ENCODE data around the gene AXIN1.
"Not testable (repeated sequence)": the region's sequence is repeated elsewhere in the genome, so short reads cannot be mapped to it uniquely, and the experiment has no call there.

Gene AXIN1

DNA sequence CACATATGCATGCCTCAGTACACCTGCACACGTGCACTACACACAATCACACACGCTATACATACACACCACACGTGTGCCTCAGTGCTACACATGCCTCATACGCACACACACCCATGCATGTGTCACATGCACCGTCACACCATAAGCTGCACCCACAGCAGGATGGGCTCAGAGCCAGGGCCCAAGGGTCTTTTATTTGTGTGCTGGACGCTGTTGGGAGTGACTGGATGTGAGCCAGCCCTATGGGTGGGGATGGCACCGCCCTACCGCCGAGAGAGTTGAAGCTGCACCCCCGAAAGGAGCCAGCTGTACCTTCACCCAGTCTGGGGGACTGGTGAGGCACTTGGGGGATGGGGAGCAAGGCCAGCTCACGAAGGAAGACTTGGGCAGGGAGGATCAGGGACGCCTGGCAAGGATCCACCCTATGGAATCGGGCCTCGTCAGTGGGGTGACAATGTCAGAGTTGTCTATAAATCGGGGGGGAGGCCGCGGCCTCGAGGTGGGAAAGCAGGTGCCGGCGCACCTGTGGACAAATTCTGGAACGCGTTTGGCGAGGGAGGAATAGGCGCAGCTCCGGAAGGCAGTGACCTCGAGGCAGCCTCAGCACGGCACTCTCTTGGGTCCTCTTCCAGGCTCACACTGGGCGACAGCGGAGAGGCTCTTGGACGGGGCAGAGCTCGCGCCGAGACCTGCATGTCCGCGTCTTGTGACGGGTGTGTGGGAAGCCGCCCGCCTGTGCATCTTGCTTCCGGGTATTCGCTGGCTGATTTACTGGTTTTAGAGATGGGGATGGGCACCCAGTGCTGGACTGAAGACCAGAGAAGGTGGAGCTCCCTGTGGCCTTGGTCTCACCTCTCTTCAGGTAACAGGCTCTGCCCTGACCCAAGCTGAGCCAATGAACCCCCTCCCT is 84.1 kb downstream of the AXIN1 start:
- DNase-seq (ENCODE audit: low read depth, low spot score): no peak

DNA sequence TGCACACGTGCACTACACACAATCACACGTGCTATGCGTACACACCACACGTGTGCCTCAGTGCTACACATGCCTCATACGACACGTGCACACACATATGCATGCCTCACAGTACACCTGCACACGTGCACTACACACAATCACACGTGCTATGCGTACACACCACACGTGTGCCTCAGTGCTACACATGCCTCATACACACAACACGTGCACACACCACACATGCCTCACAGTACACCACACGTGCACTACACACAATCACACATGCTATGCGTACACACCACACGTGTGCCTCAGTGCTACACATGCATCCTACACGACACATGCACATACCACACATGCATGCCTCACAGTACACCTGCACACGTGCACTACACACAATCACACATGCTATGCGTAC is 85.0 kb downstream of the AXIN1 start:
- DNase-seq (ENCODE audit: low read depth, low spot score): not testable (repeated sequence)

GRCh38 chr16:266258-267164 is 86.0 kb downstream of the AXIN1 start:
- no peak for DNase-seq (ENCODE audit: low read depth, low spot score)

DNA sequence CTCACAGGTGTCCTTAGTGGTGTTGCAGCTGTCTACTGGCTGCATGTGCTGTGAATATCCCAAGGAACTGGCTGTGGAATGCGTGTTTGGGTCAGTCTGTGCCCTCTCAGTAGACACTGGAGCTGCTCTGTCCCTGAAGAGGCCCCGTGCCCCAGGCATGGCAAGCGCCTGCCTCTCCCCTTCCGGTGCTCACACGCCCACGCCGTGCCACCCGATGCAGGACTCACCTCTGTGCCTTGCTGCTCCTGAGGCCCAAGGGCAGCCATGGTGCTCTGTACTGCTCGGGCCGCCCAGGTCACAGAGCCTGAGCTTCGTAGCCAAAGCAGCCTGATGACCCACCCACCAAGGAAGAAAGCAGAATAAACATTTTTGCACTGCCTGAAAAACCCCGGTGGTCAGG is 86.8 kb downstream of the AXIN1 start:
- DNase-seq (ENCODE audit: low read depth, low spot score): no peak

GRCh38 chr16:265002-265529 is 87.5 kb downstream of the AXIN1 start:
- no peak for DNase-seq (ENCODE audit: low read depth, low spot score)

DNA sequence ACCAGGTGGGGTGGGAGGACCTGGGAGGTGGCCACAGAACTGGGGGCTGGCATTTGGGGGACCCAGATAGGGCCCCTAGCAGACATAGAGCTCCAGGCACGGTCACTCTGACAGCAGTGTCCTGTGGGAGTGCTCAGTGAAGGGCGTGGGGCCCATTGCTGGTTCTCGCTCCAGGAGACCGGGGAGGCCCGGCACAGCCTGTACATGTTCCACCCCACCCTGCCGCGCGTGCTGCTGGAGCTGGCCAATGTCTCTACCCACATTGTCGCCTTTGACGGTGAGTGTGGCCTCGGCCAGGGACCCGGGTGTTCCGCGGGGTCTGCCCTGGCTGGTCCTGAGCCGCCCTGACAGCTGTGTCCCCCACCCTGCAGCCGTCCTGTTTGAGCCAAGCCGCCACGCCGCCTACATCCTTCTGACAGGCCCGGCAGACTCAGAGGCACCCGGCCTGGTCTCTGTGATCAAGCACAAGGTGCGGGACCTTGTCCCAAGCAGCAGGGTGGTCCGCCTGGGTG is 88.0 kb downstream of the AXIN1 start:
- no peak for DNase-seq (ENCODE audit: low read depth, low spot score)

- DNase-seq (ENCODE audit: low read depth, low spot score): no peak
Measured at GRCh38 chr16:263944-264343, 88.6 kb downstream of the AXIN1 start.

- no peak for DNase-seq (ENCODE audit: low read depth, low spot score)
Measured at GRCh38 chr16:263182-263774, 89.2 kb downstream of the AXIN1 start.

DNA sequence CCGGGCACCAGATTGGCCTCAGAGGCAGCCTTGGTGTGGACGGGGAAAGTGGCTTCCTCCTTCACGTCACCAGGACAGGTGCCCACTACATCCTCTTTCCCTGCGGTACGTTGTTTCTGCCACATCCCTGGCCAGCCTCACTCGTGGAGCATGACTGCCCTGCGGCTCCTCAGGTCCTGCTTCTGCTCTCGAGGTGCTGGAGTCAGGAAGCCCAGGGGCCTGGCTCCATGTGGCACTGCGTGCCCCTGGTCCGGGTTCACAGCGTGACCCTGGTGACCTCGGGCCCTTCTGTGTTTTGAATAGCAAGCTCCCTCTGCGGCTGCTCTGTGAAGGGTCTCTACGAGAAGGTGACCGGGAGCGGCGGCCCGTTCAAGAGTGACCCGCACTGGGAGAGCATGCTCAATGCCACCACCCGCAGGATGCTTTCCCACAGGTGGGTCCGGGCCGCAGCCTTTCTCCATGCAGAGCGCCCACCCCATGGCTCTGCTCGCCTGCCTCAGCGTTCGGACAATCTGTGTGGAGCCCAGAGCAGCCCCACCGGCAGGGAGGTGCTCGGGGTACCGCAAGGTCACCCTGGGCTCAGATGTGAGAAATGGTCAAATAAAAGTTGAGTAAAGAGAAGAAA is 90.3 kb downstream of the AXIN1 start:
- no peak for DNase-seq (ENCODE audit: low read depth, low spot score)

DNA sequence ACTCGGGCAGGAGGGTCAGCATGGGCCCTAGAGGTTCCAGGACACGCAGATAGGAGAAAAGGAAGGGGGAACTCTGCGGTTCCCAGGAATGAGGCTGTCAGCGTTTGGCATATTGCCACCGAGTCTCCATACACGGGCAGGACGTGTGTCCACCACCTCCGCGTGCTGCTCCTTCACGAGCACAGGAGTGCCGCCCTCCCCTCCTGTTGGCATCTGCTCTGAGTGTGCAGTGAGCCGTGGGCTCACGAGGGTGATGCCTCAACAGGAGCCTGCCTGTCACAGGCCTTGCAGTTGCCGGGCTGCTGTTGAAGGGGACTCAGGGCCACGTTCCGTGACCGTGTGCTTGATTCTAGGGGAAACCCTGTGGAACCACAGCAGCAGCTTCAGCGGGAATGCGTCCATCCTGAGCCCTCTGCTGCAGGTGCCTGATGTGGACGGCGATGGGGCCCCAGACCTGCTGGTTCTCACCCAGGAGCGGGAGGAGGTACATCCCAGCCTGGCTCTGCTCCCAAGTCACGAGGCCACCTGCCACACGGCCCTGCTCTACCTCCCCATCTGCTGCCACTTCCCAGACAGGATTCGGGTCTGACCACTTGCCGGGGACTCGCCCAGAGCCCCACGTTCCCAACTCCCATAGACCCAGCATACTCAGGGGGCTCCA is 91.4 kb downstream of the AXIN1 start:
- no peak for DNase-seq (ENCODE audit: low read depth, low spot score)

GRCh38 chr16:260326-260725 is 92.2 kb downstream of the AXIN1 start:
- no peak for DNase-seq (ENCODE audit: low read depth, low spot score)

DNA sequence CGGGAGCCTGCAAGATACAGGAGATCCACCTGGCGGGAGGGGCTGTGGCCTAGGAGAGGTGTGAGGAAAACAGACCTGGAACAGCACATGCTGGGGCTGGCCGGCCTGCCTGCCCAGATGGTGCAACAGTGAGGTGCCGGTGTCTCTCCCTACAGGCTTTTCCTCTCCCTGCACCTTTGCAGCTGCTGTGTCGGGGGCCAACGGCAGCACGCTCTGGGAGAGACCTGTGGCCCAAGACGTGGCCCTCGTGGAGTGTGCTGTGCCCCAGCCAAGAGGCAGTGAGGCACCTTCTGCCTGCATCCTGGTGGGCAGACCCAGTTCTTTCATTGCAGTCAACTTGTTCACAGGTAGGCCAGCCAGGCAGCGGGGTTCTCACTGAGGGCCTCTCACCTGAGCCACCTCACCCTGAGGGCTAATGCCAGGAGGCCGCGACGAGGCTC is 92.7 kb downstream of the AXIN1 start:
- no peak for DNase-seq (ENCODE audit: low read depth, low spot score)

DNA sequence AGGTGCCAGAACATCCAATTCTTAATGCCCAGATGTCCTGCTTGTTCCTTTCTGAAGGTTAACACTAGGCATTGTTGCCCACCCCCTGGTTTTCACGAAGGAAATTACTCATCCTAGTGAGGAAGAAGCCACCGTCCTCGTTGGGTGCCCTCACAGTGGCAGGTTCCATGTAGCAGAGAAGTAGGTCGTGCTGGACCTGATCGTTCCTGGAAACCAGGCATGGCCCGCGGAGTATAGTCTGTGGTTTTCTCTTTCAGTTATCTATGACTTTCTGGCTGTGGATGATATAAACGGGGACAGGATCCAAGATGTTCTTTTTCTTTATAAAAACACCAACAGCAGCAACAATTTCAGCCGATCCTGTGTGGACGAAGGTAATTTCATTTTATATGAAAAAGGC is 93.3 kb downstream of the AXIN1 start:
- no peak for DNase-seq (ENCODE audit: low read depth, low spot score)

DNA sequence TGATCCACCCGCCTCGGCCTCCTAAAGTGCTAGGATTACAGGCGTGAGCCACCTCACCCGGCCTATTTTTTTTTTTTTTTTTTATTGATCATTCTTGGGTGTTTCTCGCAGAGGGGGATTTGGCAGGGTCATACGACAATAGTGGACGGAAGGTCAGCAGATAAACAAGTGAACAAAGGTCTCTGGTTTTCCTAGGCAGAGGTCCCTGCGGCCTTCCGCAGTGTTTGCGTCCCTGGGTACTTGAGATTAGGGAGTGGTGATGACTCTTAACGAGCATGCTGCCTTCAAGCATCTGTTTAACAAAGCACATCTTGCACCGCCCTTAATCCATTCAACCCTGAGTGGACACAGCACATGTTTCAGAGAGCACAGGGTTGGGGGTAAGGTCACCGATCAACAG is 94.4 kb downstream of the AXIN1 start:
- not testable (repeated sequence) for DNase-seq (ENCODE audit: low read depth, low spot score)

GRCh38 chr16:255183-255582 is 97.3 kb downstream of the AXIN1 start:
- no peak for DNase-seq (ENCODE audit: low read depth, low spot score)

- no peak for DNase-seq (ENCODE audit: low read depth, low spot score)
Measured at GRCh38 chr16:254461-254860, 98.1 kb downstream of the AXIN1 start.

GRCh38 chr16:253833-254232 is 98.7 kb downstream of the AXIN1 start:
- no peak for DNase-seq (ENCODE audit: low read depth, low spot score)

DNA sequence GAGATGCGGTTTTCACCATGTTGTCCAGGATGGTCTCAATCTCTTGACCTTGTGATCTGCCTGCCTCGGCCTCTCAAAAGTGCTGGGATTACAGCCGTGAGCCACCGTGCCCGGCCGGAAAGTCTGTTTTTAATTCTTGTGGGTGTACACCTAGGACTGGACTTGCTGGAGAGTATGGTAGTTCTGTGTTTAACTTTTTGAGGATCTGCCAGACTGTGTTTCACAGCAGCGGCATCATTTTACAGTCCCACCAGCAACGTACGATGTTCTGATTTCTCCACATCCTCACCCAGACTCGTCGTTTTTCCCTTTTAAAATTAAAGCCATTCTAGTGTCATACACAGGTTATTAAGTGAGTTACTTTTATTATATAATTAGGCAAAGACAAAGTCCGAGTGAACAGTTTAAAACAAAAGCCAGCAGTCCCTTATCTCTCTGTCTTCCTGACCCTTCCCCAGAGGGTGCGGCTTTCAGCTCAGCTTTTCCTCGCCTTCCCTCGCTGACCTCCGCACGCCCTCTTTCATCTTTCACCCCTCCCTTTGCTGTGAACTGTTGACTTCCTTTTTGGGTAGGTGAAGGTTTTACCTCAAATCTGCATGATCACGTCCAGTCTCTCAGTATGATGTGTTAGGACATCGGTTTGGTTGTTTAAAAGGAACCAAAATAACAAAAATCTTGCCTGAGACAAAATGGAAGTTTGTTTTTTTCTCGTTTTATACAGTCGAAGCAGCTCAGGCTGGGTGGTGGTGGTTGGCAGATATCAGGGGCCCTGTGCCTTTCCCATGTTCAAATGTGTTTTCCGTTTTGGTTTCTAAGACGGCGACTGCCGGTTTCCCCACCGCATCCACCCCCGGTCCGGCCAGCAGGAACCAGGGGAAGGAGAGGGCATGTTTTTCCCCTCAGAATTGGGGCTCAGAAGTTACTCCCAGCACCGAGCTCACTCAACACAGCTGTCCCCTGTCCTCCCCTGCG is 99.9 kb downstream of the AXIN1 start:
- no peak for DNase-seq (ENCODE audit: low read depth, low spot score)

DNA sequence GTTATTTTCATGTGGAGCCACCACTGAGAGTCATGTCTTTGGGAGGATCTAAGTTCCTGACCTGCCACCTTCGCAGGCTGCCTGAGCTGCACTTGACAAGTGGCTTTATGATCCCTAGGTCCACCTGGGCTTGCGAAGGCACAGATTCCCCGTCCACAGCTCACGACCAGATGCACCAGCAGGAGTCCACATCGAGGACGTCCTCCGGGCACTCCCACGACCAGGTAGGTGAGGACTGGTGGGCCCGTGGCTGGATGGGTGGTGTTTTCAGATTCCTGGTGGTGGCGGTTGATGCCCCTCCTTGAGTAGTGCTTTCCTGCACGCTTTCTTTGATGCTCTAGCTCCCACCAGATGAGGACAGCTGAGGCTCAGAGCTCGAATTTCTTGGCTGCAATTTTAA is 103.1 kb downstream of the AXIN1 start:
- no peak for DNase-seq (ENCODE audit: low read depth, low spot score)
